Chondrocyte (in vitro differentiated cells): Measurements from ENCODE around the gene SLC7A6. TPM values are rescaled to one million over a fixed set of nuclear protein-coding genes. Genes with fewer than 3 reads are reported as not detected.

Experiments used
- DNase-seq: peaks from one replicate; pipeline ENCODE4 v3.0.0; 2021; ENCODE audit warnings: mixed read lengths, low spot score
- H3K27ac Mint-ChIP-seq: one replicate; pipeline ENCODE4 v1.8.0; 2021; ENCODE audit warnings: mild to moderate bottlenecking, moderate library complexity, mixed read lengths; ENCODE audit not compliant: unreplicated experiment
- H3K27me3 Mint-ChIP-seq: 2 replicates; pipeline ENCODE4 v1.8.0; 2021; ENCODE audit warnings: low read depth, mixed read lengths
- H3K36me3 Mint-ChIP-seq: 2 replicates; pipeline ENCODE4 v1.8.0; 2021; ENCODE audit warnings: low read depth, mixed read lengths
- H3K4me1 Mint-ChIP-seq: 2 replicates; pipeline ENCODE4 v1.8.0; 2021; ENCODE audit warnings: low read depth, mild to moderate bottlenecking, mixed read lengths
- H3K4me3 Mint-ChIP-seq: one replicate; pipeline ENCODE4 v1.8.0; 2021; ENCODE audit warnings: mild to moderate bottlenecking, moderate library complexity, mixed read lengths; ENCODE audit not compliant: unreplicated experiment
- H3K9me3 Mint-ChIP-seq: 2 replicates; pipeline ENCODE4 v1.8.0; 2021; ENCODE audit warnings: low read depth, mixed read lengths
- long read RNA-seq: library from polyadenylated mRNA; stranded (forward); transcript quantifications from one replicate; pipeline ENCODE4 v2.0.0, GENCODE V29; 2021
- total RNA-seq: library from RNA; stranded (reverse); gene quantifications from 3 replicates; pipeline ENCODE4 v1.2.1, GENCODE V29; 2021
- TF ChIP-seq, protein P1 (sequence below): fragments of 200-600 bp; sonication (generic); IDR thresholded peaks from 2 replicates; pipeline ENCODE4 v1.5.0; 2021; ENCODE audit warnings: antibody characterized with exemption, mild to moderate bottlenecking, moderate library complexity

The SLC7A6 gene
- 49.5 to 57.3 TPM (median 55.9 TPM) in 3 replicates for total RNA-seq
- long read RNA-seq, full-length matches to known transcripts, result 1 of 11 reads
- long read RNA-seq, partial matches to known transcripts, result 4 of 11 reads
- long read RNA-seq, other reads (novel, unspliced or antisense), result 6 of 11 reads

DNA sequence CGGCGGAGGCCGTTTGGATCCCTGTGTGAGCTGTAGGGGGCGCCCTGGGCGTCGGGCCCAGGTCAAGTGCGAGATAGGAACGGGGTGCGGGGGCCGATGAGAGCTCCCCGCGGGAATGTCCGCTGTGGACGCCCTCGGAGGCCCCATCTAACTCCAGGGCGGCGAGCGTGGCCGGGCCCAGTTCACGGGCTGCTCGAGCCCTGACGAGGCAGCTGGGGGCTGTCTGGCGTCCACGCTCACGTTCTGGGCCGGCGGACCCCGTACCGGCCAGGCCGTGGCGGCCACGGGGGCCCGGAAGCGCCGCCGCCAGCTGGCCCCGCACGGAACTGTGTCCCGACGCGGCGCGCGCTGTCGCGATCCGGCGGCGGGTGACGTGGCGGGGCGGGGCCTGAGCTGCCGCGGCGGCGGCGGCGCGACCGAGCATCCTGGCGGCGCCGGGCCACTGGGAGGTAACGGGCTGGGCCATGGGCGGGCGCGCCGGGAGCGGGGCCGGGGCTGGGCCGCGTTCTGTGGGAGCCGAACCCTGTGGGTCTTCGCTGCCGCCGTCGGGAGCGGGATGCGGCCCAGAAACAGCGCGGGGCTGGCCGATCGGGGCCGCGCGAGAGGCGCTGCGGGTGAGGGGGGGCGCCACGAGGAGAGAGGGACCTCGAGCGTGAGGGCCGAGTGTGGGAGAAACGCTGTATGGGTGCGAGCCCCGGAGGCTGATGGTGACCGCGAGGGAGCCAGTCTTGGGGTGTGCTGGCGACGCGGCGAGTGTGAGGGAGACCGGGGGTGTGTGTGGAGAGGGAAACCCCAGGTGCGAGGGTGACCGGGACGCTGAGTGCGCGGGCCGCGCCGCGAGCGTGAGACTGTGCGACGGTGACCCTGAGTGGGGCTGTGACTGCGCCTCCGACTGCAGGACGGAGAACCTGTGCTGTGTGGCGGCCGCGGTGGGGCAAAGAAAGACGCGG lies at the start of gene SLC7A6:
Gene SLC7A6 (plus strand): TSS at position 399 of the 950 bp plus-strand sequence. CDS start 10,201 bp downstream, outside the sequence.
- Mint-ChIP-seq H3K27me3 (no peaks in the 10 kb centered on the region), H3K4me1 (peaks cover 43% of the 10 kb centered on the region), H3K36me3 (peaks cover 2% of the 10 kb centered on the region), H3K4me3 (peak within 1 kb of the TSS; percentile 96), H3K27ac (peak within 1 kb of the TSS; percentile 100), H3K9me3 (no peaks in the 10 kb centered on the region)
- no peak for DNase-seq
- TF ChIP-seq, protein P1, sequence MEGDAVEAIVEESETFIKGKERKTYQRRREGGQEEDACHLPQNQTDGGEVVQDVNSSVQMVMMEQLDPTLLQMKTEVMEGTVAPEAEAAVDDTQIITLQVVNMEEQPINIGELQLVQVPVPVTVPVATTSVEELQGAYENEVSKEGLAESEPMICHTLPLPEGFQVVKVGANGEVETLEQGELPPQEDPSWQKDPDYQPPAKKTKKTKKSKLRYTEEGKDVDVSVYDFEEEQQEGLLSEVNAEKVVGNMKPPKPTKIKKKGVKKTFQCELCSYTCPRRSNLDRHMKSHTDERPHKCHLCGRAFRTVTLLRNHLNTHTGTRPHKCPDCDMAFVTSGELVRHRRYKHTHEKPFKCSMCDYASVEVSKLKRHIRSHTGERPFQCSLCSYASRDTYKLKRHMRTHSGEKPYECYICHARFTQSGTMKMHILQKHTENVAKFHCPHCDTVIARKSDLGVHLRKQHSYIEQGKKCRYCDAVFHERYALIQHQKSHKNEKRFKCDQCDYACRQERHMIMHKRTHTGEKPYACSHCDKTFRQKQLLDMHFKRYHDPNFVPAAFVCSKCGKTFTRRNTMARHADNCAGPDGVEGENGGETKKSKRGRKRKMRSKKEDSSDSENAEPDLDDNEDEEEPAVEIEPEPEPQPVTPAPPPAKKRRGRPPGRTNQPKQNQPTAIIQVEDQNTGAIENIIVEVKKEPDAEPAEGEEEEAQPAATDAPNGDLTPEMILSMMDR, result peak; percentile 90

DNA sequence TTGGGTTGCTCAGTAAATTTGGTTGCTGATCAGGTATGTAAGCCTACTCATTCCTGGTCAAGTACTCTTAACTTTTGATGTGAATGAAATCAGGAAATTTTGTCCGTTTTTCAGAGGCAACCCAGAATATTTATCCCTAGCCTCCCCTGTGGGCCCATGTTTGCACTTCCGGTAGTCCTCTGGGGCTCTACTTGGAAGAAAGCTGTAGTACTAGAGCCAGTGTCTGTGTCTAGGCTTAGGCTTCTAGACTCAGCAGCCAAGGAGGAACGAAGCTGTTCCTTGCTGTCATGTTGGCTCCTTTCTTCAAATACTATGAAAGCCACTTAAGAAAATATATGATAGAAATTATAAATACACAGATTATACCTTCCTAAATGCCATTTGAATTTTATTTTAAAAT lies 49.6 kb upstream of the SLC7A6 start:
- no peaks in the 10 kb centered on the region for H3K27me3 Mint-ChIP-seq
- no peaks in the 10 kb centered on the region for H3K9me3 Mint-ChIP-seq
- no peak overlapping the region for H3K4me3 Mint-ChIP-seq
- DNase-seq, result no peak
- H3K4me1 Mint-ChIP-seq, result no peaks in the 10 kb centered on the region
- H3K36me3 Mint-ChIP-seq, result peaks cover 4% of the 10 kb centered on the region
- TF ChIP-seq, protein P1, result no peak
- no peak overlapping the region for H3K27ac Mint-ChIP-seq

DNA sequence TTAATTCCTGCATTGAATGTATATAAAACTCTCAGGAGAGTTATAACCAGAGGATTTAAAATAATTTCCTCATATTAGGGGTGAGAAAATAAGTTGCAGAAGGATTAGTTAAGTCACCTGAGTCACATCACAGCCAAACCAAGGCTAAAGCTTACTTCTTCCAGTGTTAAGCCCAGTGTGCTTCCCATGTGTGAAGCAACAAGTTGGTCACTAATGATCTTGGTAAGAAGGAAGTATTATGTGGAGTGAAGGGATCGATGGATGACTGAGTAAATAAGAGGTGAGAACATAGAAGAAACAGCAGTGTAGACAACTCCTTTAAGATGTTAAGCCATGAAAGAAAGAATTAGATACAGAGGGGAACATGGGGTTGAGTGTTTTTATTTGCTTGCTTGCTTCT lies 49.0 kb upstream of the SLC7A6 start:
- no peaks in the 10 kb centered on the region for H3K27me3 Mint-ChIP-seq
- TF ChIP-seq, protein P1, result no peak
- H3K36me3 Mint-ChIP-seq, result peaks cover 4% of the 10 kb centered on the region
- H3K9me3 Mint-ChIP-seq, result no peaks in the 10 kb centered on the region
- no peak overlapping the region for H3K27ac Mint-ChIP-seq
- H3K4me1 Mint-ChIP-seq, result no peaks in the 10 kb centered on the region
- DNase-seq, result no peak
- no peak overlapping the region for H3K4me3 Mint-ChIP-seq

DNA sequence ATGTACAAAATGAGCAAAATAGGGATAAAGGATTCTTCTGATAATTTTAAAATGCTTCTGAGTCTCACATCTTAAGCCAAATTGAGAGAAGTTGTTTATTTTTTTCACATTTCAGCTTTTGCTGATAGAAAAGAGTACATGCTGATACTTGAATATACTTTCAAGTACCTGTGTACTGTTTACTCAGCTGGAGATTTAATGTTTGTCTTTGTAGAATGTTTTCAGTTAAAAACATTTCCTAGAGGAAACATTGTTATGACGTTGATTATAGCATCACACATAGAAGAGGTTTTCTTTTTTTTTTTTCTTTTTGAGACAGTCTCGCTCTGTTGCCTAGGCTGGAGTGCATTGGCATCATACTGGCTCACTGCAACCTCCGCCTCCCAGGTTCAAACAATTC lies 48.1 kb upstream of the SLC7A6 start:
- DNase-seq, result no peak
- Mint-ChIP-seq H3K4me3 (no peak overlapping the region), H3K36me3 (peaks cover 4% of the 10 kb centered on the region), H3K27ac (no peak overlapping the region), H3K4me1 (no peaks in the 10 kb centered on the region), H3K27me3 (no peaks in the 10 kb centered on the region), H3K9me3 (no peaks in the 10 kb centered on the region)
- TF ChIP-seq, protein P1, result no peak

DNA sequence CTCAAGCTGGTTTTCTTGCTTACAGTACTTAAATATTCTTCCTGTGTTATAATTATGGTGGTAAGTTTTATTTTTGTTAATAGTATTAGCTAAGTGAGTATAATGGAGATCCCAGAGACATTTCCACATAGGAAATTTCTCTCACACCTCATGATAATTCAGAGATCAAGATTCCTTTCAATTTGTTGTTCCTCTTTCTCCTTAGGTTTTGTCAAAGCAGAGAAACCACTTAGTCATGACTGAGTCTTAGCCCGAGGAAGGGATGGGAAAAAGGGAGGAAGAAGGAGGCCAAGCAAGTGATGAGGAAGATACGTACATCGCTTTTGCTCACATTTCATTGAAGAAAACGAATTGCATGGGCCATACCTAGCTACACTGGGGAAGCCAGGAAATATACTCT lies 46.8 kb upstream of the SLC7A6 start:
- DNase-seq, result no peak
- peaks cover 4% of the 10 kb centered on the region for H3K36me3 Mint-ChIP-seq
- H3K9me3 Mint-ChIP-seq, result no peaks in the 10 kb centered on the region
- TF ChIP-seq, protein P1, result no peak
- no peak overlapping the region for H3K27ac Mint-ChIP-seq
- no peaks in the 10 kb centered on the region for H3K4me1 Mint-ChIP-seq
- H3K27me3 Mint-ChIP-seq, result no peaks in the 10 kb centered on the region
- no peak overlapping the region for H3K4me3 Mint-ChIP-seq
